HG03571 (cell line): ENCODE data around the gene MICAL3.
"Not testable (repeated sequence)": the region's sequence is repeated elsewhere in the genome, so short reads cannot be mapped to it uniquely, and the experiment has no call there.

Source experiments
- ATAC-seq: cut with Tn5 transposase; IDR thresholded peaks from one replicate; pipeline ENCODE4 v1.9.1; 2021; ENCODE audit not compliant: unreplicated experiment

MICAL3 gene

DNA sequence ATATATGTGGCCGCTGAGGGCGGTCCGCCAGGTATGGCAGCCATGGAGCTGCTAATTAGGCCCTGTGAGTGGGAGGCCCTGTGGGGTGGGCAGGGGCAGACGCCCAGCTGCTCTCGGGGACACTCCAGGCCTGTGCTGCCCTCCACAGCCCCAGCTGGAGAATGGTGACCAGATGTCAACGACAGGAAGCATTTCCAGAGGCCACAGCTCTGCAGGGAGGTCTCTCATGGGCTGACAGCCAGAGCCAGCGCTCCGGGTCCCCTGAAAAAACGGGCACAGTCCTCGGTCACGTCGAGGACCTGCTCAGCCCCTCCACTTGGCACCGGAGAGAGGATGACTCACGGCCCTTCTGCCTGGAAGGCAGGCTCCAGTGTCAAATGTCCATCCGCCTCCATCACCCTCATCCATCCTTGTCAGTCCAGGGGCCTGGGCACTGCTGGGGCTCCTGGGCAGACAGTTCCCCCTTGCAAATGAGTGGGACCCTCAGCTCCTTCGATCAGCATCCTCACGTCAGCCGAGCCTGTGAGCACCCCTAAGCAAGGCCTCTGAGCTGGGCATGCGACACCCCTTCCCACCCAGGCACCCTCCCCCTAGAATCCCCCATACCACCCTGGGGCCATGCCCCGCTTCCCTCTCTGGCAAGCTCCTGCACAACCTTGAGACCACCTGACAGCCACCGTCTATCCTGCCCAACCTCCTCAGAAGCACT lies 252.0 kb downstream of the MICAL3 start:
- no peak for ATAC-seq

DNA sequence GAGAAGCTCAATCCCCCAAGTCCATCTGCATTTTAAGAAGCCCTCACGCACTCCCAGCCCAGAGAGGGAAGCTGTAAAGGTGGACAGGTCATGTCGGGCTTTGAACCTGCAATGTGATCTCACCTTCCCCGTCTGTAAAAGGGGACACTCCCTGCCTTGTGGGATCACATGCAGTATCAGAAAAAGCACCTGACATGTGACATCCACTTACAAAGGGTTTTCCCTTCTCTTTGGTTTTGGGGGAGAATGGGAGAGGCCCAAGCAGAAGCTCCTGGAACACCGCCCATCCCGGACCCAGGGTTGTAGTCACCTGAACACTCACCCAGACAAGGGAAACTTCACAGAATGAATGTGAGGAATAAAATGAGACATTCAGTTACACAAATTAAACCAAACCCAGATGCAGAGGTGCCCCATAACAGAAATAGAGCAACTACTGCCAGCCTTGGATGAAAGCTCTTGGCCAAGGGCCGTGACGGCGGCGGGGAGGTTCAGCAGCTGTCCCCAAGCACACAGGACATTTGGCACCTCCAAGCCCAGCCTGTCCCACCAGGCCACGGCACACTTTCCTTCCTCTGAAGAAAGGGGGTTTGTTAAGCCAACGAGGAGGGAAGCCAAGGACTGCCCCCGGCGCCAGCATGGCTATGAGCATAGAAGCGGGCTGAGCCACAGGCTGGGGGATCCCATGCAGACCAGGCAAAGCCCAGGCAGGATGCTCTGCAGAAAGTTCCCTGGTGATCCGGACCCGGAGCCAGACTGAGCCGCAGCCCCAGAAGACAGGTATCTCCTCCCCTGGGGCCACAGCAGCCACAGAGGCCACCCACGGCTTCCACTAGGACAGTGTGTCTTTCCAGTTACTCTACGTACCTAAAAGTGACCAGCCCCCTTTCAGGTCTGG lies 253.9 kb downstream of the MICAL3 start:
- no peak for ATAC-seq

DNA sequence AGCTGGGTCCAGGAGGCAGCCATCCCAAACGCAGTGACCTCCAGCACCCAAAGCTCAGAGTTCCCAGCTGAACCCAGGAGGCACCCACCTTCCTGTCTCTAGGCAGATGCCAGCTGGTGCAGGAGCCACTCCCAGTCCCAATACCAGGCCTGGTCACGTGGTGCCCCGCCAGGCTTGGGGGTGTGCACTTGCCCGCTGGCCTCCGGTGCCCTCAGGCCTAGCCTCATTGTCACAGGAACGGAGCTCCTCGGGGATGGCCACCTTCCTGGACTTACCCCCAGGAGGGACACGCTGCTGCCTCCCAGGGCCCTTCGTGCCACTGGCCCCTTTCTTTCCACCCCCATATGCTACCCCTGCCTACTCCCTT lies 254.7 kb downstream of the MICAL3 start:
- ATAC-seq, result no peak

DNA sequence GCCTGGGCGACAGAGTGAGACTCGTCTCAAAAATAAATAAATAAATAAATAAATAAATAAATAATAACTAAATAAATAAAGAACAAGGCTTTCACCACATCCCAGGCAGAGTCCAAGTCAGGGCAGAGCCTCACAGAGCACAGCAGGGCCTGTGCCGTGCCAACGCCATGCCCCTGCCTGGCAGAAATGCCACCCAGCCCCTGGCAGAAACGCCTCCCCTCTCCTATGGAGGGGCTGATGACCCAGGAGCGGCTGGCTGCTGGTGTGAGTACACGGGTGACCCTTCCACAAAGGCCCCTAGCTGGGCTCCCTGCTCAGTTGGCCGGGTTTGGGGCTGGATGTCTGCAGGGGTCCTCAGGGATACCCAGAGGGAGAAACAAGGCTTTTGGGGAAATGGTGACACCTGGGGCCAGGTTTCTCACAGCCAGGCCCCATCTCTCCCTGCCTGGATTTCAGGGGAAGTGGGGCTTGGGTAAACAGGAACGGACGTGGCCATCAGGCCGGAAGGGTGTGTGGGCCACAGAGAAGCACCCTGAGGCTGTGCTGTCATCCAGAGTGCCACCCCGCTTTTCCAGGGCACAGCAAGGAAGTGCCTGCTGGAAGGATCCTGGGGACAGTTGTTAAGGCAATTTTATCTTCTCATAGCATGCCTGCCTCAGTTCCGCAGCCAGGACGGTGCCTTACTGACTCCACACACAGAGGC lies 255.2 kb downstream of the MICAL3 start:
- ATAC-seq, result no peak

DNA sequence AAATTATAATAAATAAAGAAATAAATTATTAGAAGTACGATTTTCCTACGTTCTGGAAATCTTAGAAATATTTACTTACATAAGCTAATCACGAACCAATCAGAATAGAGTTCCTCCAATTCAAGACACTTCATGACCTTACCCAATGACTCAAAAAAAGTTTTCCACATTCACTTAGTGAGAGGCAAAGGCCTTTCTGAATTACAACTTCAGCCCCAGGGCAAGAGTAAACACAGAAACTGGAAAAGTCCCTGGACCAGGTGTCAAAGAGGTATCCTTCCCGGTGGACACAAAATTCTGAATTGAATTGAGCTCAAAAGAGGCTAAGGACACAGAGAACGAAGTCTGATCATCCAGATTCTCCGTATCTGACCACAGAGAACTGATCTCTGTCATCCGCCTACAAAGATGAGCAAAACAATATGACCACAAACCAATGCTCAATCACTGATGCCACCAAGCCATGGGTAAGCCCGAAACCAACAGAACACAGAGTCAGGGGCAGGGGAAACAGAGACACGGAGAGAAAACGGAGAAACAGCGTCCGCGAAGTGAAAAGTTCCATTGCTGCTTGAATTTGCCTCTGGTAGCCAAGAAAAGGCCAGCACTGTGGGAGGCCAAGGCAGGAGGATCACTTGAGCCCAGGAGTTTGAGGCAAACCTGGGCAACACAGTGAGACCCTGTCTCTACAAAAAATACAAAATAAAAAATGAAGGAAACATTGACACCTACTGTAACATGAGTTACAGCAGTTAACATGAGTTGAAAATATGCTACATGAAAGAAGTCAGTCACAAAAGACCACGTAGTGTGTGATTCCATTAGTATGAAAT lies 256.9 kb downstream of the MICAL3 start:
- ATAC-seq, result peak; percentile 65

DNA sequence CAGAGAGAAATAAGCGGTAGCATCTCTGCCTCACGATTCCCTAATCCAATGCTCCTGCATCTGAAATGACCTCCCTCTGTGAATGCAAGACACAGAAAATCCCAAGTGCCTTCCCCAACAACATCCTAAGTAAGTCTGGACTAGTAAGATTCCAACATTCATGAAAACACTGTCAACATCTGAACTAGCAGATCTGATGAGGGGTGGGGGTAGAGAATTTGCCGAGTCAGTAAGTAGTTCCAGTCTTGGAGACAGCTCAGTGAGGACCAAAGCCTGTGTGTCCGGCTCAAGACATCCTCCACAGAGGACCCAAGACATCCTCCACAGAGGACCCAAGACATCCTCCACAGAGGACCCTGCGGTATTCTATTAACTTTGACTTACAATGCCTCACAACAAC lies 259.5 kb downstream of the MICAL3 start:
- not testable (repeated sequence) for ATAC-seq

DNA sequence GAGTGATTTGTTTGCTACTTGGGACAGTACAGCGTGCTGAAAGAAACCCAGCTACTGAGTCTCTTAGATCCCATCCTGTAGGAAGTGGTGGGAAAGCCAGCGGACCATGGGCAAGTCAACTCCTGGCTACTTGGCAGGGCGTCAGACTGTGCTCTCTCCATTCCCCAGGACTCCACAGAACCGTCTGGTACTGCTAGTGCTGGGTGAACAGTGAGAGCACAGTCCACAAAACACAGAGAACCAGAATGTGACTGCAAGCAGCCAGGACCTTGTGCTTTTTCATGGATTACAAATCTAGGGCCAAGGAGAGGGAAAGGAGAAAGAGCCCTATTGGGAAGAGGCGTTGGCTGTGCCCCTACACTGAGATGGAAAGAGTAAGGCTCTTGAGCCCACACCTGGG lies 260.3 kb downstream of the MICAL3 start:
- ATAC-seq, result no peak

DNA sequence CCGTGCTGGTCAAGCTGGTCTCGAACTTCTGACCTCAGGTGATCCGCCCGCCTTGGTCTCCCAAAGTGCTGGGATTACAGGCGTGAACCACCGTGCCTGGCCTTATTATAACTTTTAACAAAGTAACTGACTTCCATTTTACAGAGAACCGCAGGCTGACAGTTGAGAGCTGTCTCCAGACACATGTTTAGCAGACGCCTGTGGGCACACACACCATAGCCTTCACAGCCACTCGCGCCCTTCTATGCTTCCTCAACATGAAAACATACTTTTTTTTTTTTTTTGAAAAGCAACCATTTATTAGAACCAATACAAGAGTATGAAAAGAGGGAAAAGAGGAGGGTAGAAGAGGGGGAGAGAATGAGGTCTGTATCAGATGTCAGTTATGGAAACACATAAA lies 260.9 kb downstream of the MICAL3 start:
- ATAC-seq, result not testable (repeated sequence)

DNA sequence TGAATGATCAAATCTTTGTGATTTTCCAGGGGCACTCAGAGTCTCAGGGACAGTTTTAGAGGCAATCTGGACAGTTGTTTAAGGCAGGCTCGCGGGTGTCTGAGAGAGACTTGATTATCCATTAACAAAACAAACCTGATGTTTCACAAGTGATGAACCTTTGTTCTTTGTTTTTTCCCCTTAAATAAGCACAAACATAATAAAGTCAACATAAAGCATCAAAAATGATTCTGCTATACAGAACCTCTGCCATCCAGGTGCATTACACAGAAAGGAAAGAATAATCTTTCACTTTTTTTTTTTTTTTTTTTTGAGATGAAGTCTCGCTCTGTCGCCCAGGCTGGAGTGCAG lies 263.2 kb downstream of the MICAL3 start:
- ATAC-seq, result no peak

DNA sequence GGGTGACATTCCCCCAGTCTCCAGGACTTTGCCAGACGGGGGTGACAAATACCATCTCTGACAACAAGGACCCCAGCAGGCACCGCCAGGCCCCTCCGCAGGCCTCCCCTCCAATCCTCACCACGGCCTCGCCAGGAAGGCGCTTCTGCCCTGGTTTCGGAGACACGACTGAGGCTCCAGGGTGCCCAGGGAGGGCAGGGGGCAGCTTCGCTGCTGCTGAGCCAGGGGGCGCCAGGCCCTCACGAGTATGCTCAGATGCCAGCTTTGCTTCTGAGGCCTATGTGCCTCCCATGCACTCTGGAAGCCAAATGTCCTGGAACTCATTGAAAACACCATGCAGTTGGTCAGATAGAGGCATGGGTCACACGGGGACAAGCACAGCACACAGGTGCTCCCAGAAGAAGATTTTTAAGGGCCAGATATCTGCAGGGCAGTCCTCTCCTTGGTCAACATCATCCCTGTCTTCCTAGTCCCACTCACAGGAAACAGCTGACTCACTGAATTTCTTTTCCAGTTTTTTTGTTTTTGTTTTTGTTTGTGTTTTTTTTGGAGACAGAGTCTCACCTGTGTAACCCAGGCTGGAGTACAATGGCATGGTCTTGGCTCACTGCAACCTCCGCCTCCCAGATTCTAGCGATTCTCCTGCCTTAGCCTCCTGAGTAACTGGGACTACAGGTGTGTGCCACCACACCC lies 270.0 kb downstream of the MICAL3 start:
- no peak for ATAC-seq

DNA sequence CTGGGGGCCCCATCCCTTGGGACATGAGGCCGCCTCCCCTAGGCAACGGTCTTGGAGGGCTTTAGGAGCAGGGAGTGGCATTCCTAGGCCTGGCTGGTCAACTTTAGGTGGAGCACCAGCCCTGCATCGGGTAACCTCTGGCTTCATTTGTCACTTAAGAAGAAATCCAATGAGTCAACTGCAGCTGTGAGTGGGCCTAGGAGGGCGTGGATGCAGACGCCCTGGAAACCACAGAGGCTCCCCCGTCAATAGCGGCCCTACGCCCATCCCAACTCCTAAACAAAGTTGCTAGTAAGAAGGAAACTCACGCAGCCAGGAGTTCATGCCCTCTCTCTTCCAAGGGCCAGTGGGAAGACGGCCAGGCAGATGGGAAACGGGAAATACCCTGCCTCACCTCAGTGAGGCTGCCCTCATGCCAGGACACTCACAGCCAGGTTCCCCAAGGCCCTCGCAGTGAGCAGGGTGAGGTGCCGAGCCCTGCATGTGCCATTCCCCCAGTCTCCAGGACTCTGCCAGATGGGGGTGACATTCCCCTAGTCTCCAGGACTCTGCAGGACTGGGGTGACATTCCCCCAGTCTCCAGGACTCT lies 270.9 kb downstream of the MICAL3 start:
- ATAC-seq, result no peak

DNA sequence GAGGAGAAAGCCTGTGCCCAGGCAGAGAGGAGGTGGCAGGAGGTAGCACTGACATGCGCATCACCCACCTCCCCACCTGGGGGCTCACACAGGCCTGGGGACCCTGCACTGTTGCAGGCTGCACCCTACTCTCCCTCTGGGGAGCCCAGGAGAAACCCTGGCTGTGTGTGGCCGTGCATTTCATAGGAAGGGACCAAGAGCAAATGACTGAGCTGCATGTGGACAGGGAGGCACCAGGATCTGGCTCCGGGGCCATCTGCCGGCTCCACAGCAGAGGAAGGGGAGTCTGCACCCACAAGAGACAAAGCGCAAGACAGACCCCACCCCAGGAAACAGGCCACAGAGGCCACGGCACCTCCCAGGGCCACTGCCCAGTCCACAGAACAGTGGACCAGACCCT lies 272.8 kb downstream of the MICAL3 start:
- no peak for ATAC-seq

DNA sequence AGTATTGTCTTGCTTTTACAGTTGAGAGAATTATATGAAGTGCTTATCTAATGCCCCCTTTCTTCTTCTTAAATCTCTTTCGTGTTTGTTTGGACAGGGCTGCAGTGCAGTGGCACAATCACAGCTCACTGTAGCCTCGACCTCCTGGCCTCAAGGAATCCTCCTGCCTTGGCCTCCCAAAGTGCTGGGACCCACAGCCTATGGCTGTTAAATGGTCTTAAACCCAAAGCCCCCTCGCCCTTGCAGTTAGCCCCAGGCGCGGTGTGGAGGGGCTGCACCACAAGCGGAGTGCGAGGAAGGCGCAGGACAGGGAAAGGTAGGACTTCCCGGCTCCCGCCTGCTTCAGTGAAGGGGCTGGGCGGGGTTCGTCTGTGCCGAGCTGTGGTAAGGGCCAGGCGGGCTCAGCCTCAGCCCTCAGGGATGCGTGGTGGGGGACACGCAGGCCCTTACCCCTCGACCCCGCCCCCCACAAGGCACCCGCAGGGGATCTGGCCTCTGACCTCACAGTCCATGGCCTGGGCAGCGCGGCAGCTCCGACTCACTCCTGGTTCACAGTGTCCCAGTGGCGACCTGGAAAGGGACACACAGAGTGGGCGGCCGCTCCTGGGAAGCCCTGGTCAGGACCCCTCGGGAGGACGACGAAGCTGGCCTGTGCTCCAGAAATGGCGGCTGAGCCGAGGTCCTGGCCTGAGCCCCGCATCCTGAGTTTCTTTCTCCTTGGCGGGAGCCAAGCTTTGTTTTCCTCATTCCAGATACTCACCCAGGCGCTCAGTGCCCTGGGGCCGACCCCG lies 274.6 kb downstream of the MICAL3 start:
- ATAC-seq, result no peak

DNA sequence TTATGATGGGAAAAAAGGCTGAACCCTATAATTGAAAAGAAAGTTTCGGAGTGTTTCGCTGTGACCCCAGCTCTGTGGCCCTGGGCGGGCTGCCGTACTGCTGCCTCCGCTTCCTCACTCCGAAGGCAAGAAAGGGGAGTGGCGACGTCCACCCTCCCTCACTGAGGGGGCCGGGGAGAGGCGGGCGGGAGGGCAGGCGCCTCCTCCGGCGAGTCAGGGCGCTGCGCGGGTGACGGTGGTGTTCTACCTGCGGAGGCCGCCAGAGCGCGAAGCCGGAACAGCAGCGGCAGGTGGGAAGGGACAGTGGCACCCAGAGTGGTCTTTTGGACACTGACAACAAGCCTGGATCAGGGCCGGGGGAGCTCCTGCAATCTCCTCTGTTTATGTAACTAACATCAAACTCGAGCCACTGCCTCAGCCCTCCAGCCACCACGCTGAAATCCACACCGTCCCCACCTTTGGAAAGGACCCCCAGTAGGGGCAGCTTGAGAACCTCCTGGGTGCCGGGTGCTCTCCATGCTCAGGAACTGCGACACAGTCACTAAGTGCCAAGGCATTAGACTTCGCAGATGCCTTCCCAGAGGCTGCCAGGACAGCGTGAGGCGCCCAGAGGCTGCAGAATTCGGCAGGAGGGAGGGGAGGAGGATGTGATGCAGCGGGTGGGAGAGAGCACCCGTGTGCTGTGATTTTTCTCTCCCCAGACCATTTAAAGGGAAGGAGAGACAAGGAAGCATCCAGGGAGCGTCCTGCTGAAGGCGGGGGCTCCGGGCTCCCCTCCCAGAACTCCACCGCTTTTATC lies 275.6 kb downstream of the MICAL3 start:
- ATAC-seq, result no peak

DNA sequence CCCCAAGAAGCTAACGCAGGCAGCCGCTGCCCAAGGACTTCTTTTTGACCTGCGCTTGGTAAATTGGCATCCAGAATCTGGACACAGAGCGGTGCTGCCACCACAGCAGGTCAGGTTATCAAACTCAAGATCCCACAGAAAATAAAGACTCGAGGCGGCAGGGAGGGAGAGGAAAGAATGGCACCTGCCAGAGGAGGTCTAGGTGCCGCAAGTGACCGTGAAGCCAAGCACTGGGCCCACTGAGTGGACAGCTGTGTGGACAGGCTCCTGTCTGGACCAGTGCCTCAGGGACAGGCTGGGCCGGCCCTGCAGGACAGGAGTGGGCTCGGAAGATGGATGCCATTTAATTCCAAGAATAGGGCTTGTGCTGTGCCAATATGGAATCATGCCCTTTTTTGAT lies 277.4 kb downstream of the MICAL3 start:
- ATAC-seq, result no peak

DNA sequence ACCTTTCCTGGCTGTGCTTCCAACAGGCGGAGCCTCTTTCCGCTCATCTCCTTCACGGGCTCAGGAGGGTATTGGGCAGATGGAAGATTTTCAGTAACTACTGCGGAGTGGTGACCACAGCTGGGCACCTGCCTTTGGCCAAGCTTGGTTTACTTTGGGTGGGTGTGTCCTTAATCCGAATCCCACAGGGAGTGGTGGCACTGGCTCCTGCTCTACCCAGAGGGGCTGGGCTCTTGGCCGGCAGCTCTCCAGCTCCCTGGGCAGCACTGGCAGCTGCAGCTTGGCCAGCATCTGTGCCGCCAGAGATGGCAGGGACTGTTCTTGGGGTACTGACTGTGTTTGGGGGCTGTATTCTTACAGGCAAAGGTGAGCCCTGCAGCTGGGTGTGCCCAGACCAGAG lies 279.9 kb downstream of the MICAL3 start:
- no peak for ATAC-seq

DNA sequence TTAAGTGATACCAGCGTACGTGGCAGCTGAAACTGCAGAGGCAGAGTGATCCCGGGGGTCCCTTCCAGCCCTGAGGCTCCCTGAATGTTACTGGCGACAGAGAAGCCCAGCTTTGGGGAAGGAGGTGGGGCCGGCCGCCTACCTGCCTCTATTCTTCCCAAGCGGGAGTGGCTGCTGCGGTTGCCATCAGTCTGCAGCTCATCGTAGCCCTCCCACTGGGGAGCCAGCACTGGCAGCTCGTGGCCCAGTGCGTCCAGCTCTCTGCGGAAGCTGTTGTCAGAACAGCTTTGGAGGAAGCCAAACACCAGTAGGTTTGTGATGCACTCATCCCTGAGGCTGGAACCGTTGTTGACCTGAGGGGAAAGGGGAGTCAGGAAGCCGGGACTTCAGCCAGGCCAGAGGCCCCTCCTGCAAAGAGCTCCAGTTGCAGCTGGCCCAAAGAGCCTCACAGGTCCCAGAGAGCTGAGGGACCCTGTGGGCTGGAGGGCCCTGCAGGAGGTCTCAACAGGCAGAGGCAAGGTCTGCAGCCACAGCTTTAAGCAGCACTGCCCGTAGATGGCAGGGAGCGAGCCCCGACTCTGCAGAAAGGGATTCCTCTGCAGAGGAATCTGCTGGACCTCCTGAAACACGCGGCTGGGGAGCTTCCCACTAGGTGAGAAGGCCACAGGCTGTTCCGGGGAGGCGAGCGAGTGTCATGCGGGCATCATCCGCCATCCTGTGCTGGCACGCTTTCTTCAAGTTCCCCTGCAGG lies 280.5 kb downstream of the MICAL3 start:
- ATAC-seq, result no peak

DNA sequence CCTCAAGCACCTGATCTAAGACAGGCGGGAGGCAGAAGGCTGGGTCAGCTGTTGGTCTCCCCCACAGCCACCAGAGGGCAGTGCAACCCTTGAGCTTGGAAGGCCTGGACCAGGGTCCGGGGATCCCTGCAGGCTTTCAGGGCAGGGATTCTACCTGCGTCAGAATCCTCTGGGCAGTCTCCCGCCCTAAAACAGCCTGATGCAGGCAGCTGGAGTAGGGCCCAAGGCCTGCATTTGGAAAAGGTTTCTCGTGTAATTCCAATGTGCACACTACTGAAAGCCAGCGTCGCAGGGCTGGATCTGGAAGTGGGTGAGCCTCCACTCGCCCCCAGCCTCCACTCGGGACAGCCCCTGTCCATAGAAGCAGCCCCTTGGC lies 281.8 kb downstream of the MICAL3 start:
- ATAC-seq, result no peak
